GM23338 (cell line): Measurements from ENCODE around the gene LYST. TPM values are rescaled to one million over a fixed set of nuclear protein-coding genes. Genes with fewer than 3 reads are reported as not detected.

Experiments used
- ATAC-seq: fragments of 200-7000 bp; cut with Tn5 transposase; 3 replicates; pipeline ENCODE4 v1.9.1; 2020
- DNase-seq: peaks from one replicate; pipeline ENCODE4 v3.0.0-alpha.2; 2015; ENCODE audit warnings: low spot score
- H2AFZ ChIP-seq: fragments of 200-600 bp; sonication (generic); 2 replicates; pipeline ENCODE4 v1.8.0; 2016; ENCODE audit warnings: antibody characterized with exemption, mild to moderate bottlenecking, moderate library complexity
- H3F3A ChIP-seq: fragments of 200-600 bp; sonication (generic); replicated peaks from 2 replicates; pipeline ENCODE4 v1.8.0; 2017; ENCODE audit warnings: antibody characterized with exemption, mixed run types, low read depth
- H3K27ac ChIP-seq: fragments of 200-600 bp; sonication (generic); 2 replicates; pipeline ENCODE4 v1.6.1; 2016; ENCODE audit warnings: low read depth
- H3K27me3 ChIP-seq: fragments of 200-600 bp; sonication (generic); 2 replicates; pipeline ENCODE4 v1.8.0; 2016; ENCODE audit warnings: mild to moderate bottlenecking, mixed run types, moderate library complexity; ENCODE audit not compliant: insufficient read depth
- H3K36me3 ChIP-seq: fragments of 200-600 bp; sonication (generic); 2 replicates; pipeline ENCODE4 v1.8.0; 2016; ENCODE audit warnings: mild to moderate bottlenecking; ENCODE audit not compliant: insufficient read depth
- H3K4me1 ChIP-seq: fragments of 200-600 bp; sonication (generic); 2 replicates; pipeline ENCODE4 v1.8.0; 2016; ENCODE audit warnings: mild to moderate bottlenecking, moderate library complexity; ENCODE audit not compliant: insufficient read depth
- H3K4me2 ChIP-seq: fragments of 200-600 bp; sonication (generic); 2 replicates; pipeline ENCODE4 v1.7.1; 2017; ENCODE audit warnings: mixed run types
- H3K4me3 ChIP-seq: fragments of 200-600 bp; sonication (generic); 2 replicates; pipeline ENCODE4 v1.6.1; 2016; ENCODE audit warnings: mixed run types
- H3K79me2 ChIP-seq: fragments of 200-600 bp; sonication (generic); replicated peaks from 2 replicates; pipeline ENCODE4 v1.8.0; 2017; ENCODE audit warnings: mild to moderate bottlenecking; ENCODE audit not compliant: insufficient read depth
- H3K9me2 ChIP-seq: fragments of 200-600 bp; sonication (generic); 2 replicates; pipeline ENCODE4 v1.8.0; 2017; ENCODE audit not compliant: insufficient read depth
- H4K20me1 ChIP-seq: fragments of 200-600 bp; sonication (generic); replicated peaks from 2 replicates; pipeline ENCODE4 v1.8.0; 2017; ENCODE audit warnings: mild to moderate bottlenecking; ENCODE audit not compliant: insufficient read depth
- H3K27ac Mint-ChIP-seq: 2 replicates; pipeline ENCODE4 v1.8.0; 2020; ENCODE audit warnings: inconsistent platforms, mild to moderate bottlenecking, moderate library complexity, mixed read lengths
- H3K27me3 Mint-ChIP-seq: 3 replicates; pipeline ENCODE4 v1.8.0; 2022; ENCODE audit warnings: low read depth, mild to moderate bottlenecking, moderate library complexity, mixed read lengths, inconsistent platforms; ENCODE audit not compliant: insufficient read depth, poor library complexity
- H3K36me3 Mint-ChIP-seq: 3 replicates; pipeline ENCODE4 v1.8.0; 2021; ENCODE audit warnings: low read depth, mild to moderate bottlenecking, inconsistent platforms, moderate library complexity, mixed read lengths
- H3K4me1 Mint-ChIP-seq: 3 replicates; pipeline ENCODE4 v1.8.0; 2020; ENCODE audit warnings: mild to moderate bottlenecking, inconsistent platforms, mixed read lengths
- H3K4me3 Mint-ChIP-seq: 3 replicates; pipeline ENCODE4 v1.8.0; 2021; ENCODE audit warnings: moderate library complexity, mild to moderate bottlenecking, inconsistent platforms, mixed read lengths
- H3K9me3 Mint-ChIP-seq: 3 replicates; pipeline ENCODE4 v1.8.0; 2020; ENCODE audit warnings: moderate library complexity, mild to moderate bottlenecking, inconsistent platforms, mixed read lengths
- CREB1 ChIP-seq: fragments of 250-450 bp; sonication (Bioruptor Pico); IDR thresholded peaks from 2 replicates; pipeline ENCODE4 v1.5.0; 2020; ENCODE audit warnings: low read depth, mild to moderate bottlenecking, moderate library complexity
- EZH2 ChIP-seq: fragments of 200-600 bp; sonication (generic); IDR thresholded peaks from one replicate; pipeline ENCODE4 v1.8.0; 2017; ENCODE audit warnings: antibody characterized with exemption, mild to moderate bottlenecking, low read depth; ENCODE audit not compliant: unreplicated experiment
- EZH2phosphoT487 ChIP-seq: fragments of 200-600 bp; sonication (generic); IDR thresholded peaks from one replicate; pipeline ENCODE4 v1.8.1; 2018; ENCODE audit warnings: antibody characterized with exemption; ENCODE audit not compliant: unreplicated experiment
- POLR2AphosphoS5 ChIP-seq: IDR thresholded peaks from 2 replicates; pipeline ENCODE4 v1.6.1; 2016; ENCODE audit warnings: antibody characterized with exemption, low read depth
- ZNF114 ChIP-seq: fragments of 250-450 bp; sonication (Bioruptor Pico); IDR thresholded peaks from 2 replicates; pipeline ENCODE4 v1.5.0; 2020; ENCODE audit warnings: mild to moderate bottlenecking, moderate library complexity
- polyA plus RNA-seq: library from polyadenylated mRNA; unstranded; fragments of >200 nt; fragmentation: Nextera tagmentation; extraction: Ambion mirVana; gene quantifications from 2 replicates; pipeline ENCODE4 v1.2.1, GENCODE V29; 2016
- total RNA-seq: library from RNA; depleted of rRNA; stranded (reverse); fragments of >200 nt; shearing (Covaris generic); gene quantifications from 2 replicates; pipeline ENCODE4 v1.2.3, GENCODE V29; 2014
- TF ChIP-seq, protein P1 (sequence below): fragments of 250-450 bp; sonication (Bioruptor Pico); IDR thresholded peaks from 2 replicates; pipeline ENCODE4 v1.5.0; 2020; ENCODE audit warnings: mild to moderate bottlenecking, moderate library complexity
- TF ChIP-seq, protein P2 (sequence below), 2 experiments: fragments of 200-600 bp in 1 of 2; sonication (generic) in 1 of 2; conservative IDR thresholded peaks; 2 replicates each; pipeline versions ENCODE4 v1.5.1 to v1.6.1; 2016 to 2017; ENCODE audit warnings: antibody characterized with exemption in 2 of 2, low read depth in 2 of 2, mild to moderate bottlenecking in 2 of 2, moderate library complexity in 1 of 2
- TF ChIP-seq, protein P3 (sequence below): IDR thresholded peaks from one replicate; pipeline ENCODE4 v1.6.1; 2018; ENCODE audit warnings: antibody characterized with exemption; ENCODE audit not compliant: unreplicated experiment

LYST gene
- total and polyA plus RNA-seq, 2 experiments from 2014 or later, result 0.21 to 1.0 TPM

DNA sequence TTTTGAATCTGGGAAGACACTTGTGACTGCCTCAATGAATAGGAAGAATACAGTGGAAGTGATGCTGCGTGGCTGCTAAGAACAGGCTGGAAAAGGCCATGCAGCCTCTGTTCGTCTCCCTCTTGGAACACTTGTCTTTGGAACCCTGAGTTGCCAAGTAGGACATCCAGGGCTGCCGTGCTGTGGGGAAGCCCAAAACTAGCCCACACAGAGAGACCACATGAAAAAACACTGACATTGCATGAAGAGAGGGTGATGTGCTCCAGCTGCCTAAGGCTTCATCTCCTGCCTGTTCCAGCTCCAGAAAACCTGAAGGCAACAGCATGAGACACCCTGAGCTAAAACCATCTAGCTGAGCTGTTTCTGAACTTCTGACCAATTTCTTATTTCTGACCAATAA is 156.0 kb downstream of the LYST start (continued):
- TF ChIP-seq EZH2 (no peak), EZH2phosphoT487 (no peak), CREB1 (CRISPR knock-in tag) (no peak), POLR2AphosphoS5 (no peak), ZNF114 (CRISPR knock-in tag) (no peak)

DNA sequence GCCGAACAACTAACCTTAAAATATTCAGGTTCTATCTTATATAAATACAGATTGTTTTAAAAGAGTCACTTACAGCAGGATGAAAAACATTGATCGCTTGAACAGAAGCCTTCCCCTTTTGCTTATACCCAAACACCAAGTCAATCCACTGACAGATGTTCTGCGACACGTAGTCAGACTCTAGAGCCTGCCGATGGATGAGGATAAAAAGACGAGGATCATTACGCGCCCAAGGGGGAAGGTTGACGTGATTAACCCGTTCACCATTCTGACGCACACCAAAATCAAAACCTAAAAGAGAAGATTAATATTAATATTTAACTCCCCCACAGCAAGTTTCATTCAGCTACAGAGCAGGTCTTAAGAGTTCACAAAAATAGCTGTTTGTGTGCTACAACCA is 157.7 kb downstream of the LYST start:
- no peaks in the 10 kb centered on the region for H3K36me3 Mint-ChIP-seq
- no peak overlapping the region for H3K27ac Mint-ChIP-seq
- DNase-seq (no peak), ATAC-seq (no peak)
- H3K9me3 Mint-ChIP-seq, result no peaks in the 10 kb centered on the region
- TF ChIP-seq EZH2 (no peak), EZH2phosphoT487 (no peak)
- TF ChIP-seq, protein P1, sequence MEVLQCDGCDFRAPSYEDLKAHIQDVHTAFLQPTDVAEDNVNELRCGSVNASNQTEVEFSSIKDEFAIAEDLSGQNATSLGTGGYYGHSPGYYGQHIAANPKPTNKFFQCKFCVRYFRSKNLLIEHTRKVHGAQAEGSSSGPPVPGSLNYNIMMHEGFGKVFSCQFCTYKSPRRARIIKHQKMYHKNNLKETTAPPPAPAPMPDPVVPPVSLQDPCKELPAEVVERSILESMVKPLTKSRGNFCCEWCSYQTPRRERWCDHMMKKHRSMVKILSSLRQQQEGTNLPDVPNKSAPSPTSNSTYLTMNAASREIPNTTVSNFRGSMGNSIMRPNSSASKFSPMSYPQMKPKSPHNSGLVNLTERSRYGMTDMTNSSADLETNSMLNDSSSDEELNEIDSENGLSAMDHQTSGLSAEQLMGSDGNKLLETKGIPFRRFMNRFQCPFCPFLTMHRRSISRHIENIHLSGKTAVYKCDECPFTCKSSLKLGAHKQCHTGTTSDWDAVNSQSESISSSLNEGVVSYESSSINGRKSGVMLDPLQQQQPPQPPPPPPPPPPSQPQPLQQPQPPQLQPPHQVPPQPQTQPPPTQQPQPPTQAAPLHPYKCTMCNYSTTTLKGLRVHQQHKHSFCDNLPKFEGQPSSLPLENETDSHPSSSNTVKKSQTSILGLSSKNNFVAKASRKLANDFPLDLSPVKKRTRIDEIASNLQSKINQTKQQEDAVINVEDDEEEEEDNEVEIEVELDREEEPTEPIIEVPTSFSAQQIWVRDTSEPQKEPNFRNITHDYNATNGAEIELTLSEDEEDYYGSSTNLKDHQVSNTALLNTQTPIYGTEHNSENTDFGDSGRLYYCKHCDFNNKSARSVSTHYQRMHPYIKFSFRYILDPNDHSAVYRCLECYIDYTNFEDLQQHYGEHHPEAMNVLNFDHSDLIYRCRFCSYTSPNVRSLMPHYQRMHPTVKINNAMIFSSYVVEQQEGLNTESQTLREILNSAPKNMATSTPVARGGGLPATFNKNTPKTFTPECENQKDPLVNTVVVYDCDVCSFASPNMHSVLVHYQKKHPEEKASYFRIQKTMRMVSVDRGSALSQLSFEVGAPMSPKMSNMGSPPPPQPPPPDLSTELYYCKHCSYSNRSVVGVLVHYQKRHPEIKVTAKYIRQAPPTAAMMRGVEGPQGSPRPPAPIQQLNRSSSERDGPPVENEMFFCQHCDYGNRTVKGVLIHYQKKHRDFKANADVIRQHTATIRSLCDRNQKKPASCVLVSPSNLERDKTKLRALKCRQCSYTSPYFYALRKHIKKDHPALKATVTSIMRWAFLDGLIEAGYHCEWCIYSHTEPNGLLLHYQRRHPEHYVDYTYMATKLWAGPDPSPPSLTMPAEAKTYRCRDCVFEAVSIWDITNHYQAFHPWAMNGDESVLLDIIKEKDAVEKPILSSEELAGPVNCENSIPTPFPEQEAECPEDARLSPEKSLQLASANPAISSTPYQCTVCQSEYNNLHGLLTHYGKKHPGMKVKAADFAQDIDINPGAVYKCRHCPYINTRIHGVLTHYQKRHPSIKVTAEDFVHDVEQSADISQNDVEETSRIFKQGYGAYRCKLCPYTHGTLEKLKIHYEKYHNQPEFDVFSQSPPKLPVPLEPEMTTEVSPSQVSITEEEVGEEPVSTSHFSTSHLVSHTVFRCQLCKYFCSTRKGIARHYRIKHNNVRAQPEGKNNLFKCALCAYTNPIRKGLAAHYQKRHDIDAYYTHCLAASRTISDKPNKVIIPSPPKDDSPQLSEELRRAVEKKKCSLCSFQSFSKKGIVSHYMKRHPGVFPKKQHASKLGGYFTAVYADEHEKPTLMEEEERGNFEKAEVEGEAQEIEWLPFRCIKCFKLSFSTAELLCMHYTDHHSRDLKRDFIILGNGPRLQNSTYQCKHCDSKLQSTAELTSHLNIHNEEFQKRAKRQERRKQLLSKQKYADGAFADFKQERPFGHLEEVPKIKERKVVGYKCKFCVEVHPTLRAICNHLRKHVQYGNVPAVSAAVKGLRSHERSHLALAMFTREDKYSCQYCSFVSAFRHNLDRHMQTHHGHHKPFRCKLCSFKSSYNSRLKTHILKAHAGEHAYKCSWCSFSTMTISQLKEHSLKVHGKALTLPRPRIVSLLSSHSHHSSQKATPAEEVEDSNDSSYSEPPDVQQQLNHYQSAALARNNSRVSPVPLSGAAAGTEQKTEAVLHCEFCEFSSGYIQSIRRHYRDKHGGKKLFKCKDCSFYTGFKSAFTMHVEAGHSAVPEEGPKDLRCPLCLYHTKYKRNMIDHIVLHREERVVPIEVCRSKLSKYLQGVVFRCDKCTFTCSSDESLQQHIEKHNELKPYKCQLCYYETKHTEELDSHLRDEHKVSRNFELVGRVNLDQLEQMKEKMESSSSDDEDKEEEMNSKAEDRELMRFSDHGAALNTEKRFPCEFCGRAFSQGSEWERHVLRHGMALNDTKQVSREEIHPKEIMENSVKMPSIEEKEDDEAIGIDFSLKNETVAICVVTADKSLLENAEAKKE, result no peak
- TF ChIP-seq, protein P2, sequence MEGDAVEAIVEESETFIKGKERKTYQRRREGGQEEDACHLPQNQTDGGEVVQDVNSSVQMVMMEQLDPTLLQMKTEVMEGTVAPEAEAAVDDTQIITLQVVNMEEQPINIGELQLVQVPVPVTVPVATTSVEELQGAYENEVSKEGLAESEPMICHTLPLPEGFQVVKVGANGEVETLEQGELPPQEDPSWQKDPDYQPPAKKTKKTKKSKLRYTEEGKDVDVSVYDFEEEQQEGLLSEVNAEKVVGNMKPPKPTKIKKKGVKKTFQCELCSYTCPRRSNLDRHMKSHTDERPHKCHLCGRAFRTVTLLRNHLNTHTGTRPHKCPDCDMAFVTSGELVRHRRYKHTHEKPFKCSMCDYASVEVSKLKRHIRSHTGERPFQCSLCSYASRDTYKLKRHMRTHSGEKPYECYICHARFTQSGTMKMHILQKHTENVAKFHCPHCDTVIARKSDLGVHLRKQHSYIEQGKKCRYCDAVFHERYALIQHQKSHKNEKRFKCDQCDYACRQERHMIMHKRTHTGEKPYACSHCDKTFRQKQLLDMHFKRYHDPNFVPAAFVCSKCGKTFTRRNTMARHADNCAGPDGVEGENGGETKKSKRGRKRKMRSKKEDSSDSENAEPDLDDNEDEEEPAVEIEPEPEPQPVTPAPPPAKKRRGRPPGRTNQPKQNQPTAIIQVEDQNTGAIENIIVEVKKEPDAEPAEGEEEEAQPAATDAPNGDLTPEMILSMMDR (conservative IDR thresholded peaks at IDR 0.05; ENCODE audit: low read depth in 2 of 2), result no peak
- TF ChIP-seq, protein P3, sequence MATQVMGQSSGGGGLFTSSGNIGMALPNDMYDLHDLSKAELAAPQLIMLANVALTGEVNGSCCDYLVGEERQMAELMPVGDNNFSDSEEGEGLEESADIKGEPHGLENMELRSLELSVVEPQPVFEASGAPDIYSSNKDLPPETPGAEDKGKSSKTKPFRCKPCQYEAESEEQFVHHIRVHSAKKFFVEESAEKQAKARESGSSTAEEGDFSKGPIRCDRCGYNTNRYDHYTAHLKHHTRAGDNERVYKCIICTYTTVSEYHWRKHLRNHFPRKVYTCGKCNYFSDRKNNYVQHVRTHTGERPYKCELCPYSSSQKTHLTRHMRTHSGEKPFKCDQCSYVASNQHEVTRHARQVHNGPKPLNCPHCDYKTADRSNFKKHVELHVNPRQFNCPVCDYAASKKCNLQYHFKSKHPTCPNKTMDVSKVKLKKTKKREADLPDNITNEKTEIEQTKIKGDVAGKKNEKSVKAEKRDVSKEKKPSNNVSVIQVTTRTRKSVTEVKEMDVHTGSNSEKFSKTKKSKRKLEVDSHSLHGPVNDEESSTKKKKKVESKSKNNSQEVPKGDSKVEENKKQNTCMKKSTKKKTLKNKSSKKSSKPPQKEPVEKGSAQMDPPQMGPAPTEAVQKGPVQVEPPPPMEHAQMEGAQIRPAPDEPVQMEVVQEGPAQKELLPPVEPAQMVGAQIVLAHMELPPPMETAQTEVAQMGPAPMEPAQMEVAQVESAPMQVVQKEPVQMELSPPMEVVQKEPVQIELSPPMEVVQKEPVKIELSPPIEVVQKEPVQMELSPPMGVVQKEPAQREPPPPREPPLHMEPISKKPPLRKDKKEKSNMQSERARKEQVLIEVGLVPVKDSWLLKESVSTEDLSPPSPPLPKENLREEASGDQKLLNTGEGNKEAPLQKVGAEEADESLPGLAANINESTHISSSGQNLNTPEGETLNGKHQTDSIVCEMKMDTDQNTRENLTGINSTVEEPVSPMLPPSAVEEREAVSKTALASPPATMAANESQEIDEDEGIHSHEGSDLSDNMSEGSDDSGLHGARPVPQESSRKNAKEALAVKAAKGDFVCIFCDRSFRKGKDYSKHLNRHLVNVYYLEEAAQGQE, result no peak
- H3K4me1 Mint-ChIP-seq, result peaks cover 16% of the 10 kb centered on the region; the same call in 2 of the 3 replicates
- Histone ChIP-seq H3K4me2 (no peak overlapping the region), H3K27me3 (no peaks in the 10 kb centered on the region), H3K4me3 (no peak overlapping the region), H3K4me1 (peaks cover 9% of the 10 kb centered on the region; the same call in 1 of the 2 replicates), H3K9me2 (no peaks in the 10 kb centered on the region), H3K79me2 (no peaks in the 10 kb centered on the region), H4K20me1 (no peaks in the 10 kb centered on the region), H2AFZ (peak overlapping the region; percentile 19), H3K27ac (no peak overlapping the region), H3F3A (no peaks in the 10 kb centered on the region), H3K36me3 (no peaks in the 10 kb centered on the region)
- no peak overlapping the region for H3K4me3 Mint-ChIP-seq
- H3K27me3 Mint-ChIP-seq, result no peaks in the 10 kb centered on the region
